Naive thymus-derived CD4-positive, alpha-beta T cell (primary cell): ENCODE data around the gene SLC52A1. TPM values are rescaled to one million over a fixed set of nuclear protein-coding genes. Genes with fewer than 3 reads are reported as not detected.
"Not testable (repeated sequence)": the region's sequence is repeated elsewhere in the genome, so short reads cannot be mapped to it uniquely, and the experiment has no call there.

Experiments used
- ATAC-seq: fragments of 150-1000 bp; cut with Tn5 transposase; 2 replicates; pipeline ENCODE4 v1.10.0; 2021; ENCODE audit warnings: mild to moderate bottlenecking, moderate library complexity
- CTCF ChIA-PET: fragments of 350-600 bp; sonication (Branson Sonifier 250); formaldehyde crosslinking; loops from one replicate; lab custom pipeline; 2021; ENCODE audit warnings: antibody characterized with exemption; lab: Charles Lee
- POLR2A ChIA-PET: fragments of 350-600 bp; sonication (Branson Sonifier 250); formaldehyde crosslinking; loops from one replicate; lab custom pipeline; 2021; ENCODE audit warnings: antibody characterized with exemption, inconsistent platforms; lab: Charles Lee
- DNase-seq, 9 donors: peaks; one replicate each; pipeline versions ENCODE4 v3.0.0 to v3.0.0-alpha.2; 2020 to 2022; ENCODE audit warnings: mixed read lengths in 1 of 9
- H3K27ac ChIP-seq: one replicate; pipeline ENCODE4 v1.7.0; 2013; ENCODE audit warnings: mild to moderate bottlenecking, low read depth, low read length, moderate library complexity
- H3K27me3 ChIP-seq, 2 donors: one replicate each; pipeline ENCODE4 v1.7.0; 2013; ENCODE audit warnings: low read length in 2 of 2, mild to moderate bottlenecking in 2 of 2, moderate library complexity in 2 of 2; ENCODE audit not compliant: control insufficient read depth in 2 of 2, insufficient read depth in 2 of 2
- H3K36me3 ChIP-seq, 3 experiments: 1 replicate in 2 of 3; 2 replicates in 1 of 3; pipeline ENCODE4 v1.7.0; 2013; ENCODE audit warnings: low read length in 3 of 3, mild to moderate bottlenecking in 3 of 3, moderate library complexity in 1 of 3; ENCODE audit not compliant: insufficient read depth in 3 of 3, control insufficient read depth in 2 of 3
- H3K4me1 ChIP-seq, 2 donors: one replicate each; pipeline ENCODE4 v1.7.0; 2013; ENCODE audit warnings: low read length in 2 of 2, mild to moderate bottlenecking in 2 of 2, moderate library complexity in 1 of 2; ENCODE audit not compliant: control insufficient read depth in 2 of 2, insufficient read depth in 2 of 2
- H3K4me3 ChIP-seq: 2 replicates; pipeline ENCODE4 v1.7.0; 2013; ENCODE audit warnings: mild to moderate bottlenecking, low read length
- H3K9me3 ChIP-seq, 3 experiments: 1 replicate in 2 of 3; 2 replicates in 1 of 3; pipeline ENCODE4 v1.7.0; 2013; ENCODE audit warnings: low read length in 3 of 3; ENCODE audit not compliant: control insufficient read depth in 2 of 3
- H3K27ac Mint-ChIP-seq, 9 donors: one replicate each; pipeline ENCODE4 v1.8.0; 2020 to 2022; ENCODE audit warnings: mixed read lengths in 9 of 9, mild to moderate bottlenecking in 8 of 9, moderate library complexity in 5 of 9, inconsistent platforms in 2 of 9
- H3K27me3 Mint-ChIP-seq, 5 donors: one replicate each; pipeline ENCODE4 v1.8.0; 2021 to 2022; ENCODE audit warnings: mixed read lengths in 5 of 5, mild to moderate bottlenecking in 1 of 5
- H3K36me3 Mint-ChIP-seq, 5 donors: one replicate each; pipeline ENCODE4 v1.8.0; 2020 to 2022; ENCODE audit warnings: mixed read lengths in 5 of 5, mild to moderate bottlenecking in 3 of 5, inconsistent platforms in 1 of 5
- H3K4me1 Mint-ChIP-seq, 7 donors: one replicate each; pipeline ENCODE4 v1.8.0; 2020 to 2022; ENCODE audit warnings: mixed read lengths in 7 of 7, mild to moderate bottlenecking in 3 of 7, inconsistent platforms in 1 of 7
- H3K4me3 Mint-ChIP-seq, 10 donors: one replicate each; pipeline ENCODE4 v1.8.0; 2020 to 2022; ENCODE audit warnings: mild to moderate bottlenecking in 10 of 10, mixed read lengths in 10 of 10, moderate library complexity in 6 of 10, inconsistent platforms in 2 of 10
- H3K9me3 Mint-ChIP-seq, 11 donors: one replicate each; pipeline ENCODE4 v1.8.0; 2020 to 2022; ENCODE audit warnings: mixed read lengths in 11 of 11, mild to moderate bottlenecking in 4 of 11, inconsistent platforms in 1 of 11, moderate library complexity in 1 of 11
- intact Hi-C, 2 donors: fragments of 100-400 bp; cut with micrococcal nuclease; formaldehyde crosslinking; loops; one replicate each; pipeline ENCODE4 v1.15.1; 2023
- polyA plus RNA-seq, 2 donors: library from polyadenylated mRNA; unstranded; fragments of 300-500 nt; fragmentation: Illumina TruSeq; gene quantifications; one replicate each; pipeline ENCODE4 v1.2.3, GENCODE V29; 2021
- total RNA-seq, 6 experiments: library from RNA in 5 of 6; stranded (reverse) in 5 of 6; gene quantifications; 1 replicate in 5 of 6; 2 replicates in 1 of 6; pipeline ENCODE4 v1.2.3 and lab custom pipeline; 2021 to 2026

SLC52A1 gene
- total and polyA plus RNA-seq, 7 experiments from 2014 or later, result 0.14 to 0.44 (median 0.19) TPM; not detected in 2

GRCh38 chr17:5075472-5075871 is 40.2 kb upstream of the SLC52A1 start:
- H3K4me3 ChIP-seq, H3K36me3 ChIP-seq, H3K27ac ChIP-seq, ATAC-seq, H3K9me3 ChIP-seq, CTCF ChIA-PET, H3K27me3 Mint-ChIP-seq, H3K27ac Mint-ChIP-seq, H3K9me3 Mint-ChIP-seq, H3K27me3 ChIP-seq, DNase-seq, POLR2A ChIA-PET: not testable (repeated sequence)
- H3K4me1 ChIP-seq, result peaks cover 13 to 15% of the 10 kb centered on the region in 2 donors
- Mint-ChIP-seq H3K36me3 (peaks cover 0 to 19% (median 0%) of the 10 kb centered on the region in 5 donors), H3K4me1 (peaks cover 12 to 25% (median 24%) of the 10 kb centered on the region in 7 donors), H3K4me3 (peak overlapping the region in 1 of 10 donors; percentile 16)
- intact Hi-C loops, result loop anchor here in 1 of 2 donors (10.0 kb wide), 1 partner anchor 521 kb away; the partner anchor contains the start of gene MYBBP1A

DNA sequence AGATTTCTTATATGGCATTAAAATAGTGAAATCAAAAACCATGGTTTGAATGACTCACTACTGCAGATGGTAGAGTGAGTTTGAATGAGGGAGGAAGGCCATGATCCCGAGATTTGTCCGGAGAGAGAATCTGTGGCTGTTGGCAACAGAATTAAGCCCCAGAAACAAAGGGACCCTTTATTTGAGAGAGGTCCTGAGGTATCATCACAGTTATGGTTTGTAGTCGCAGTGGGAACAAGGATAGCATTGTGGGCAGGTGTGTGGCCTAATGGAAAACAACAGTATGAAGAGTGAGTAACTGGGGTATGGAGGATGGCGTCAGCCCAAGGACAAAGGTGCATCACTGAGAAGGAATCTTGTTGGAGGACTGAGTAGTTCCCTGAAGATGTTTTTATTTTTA is 34.5 kb upstream of the SLC52A1 start:
- peaks cover 0 to 2% (median 0%) of the 10 kb centered on the region in 5 donors for H3K27me3 Mint-ChIP-seq
- peaks cover 0 to 2% (median 0%) of the 10 kb centered on the region in 7 donors for H3K4me1 Mint-ChIP-seq
- Histone ChIP-seq H3K9me3 (no peaks in the 10 kb centered on the region), H3K36me3 (no peaks in the 10 kb centered on the region), H3K27me3 (no peaks in the 10 kb centered on the region), H3K27ac (no peak overlapping the region), H3K4me3 (no peak overlapping the region), H3K4me1 (no peaks in the 10 kb centered on the region)
- peaks cover 0 to 7% (median 0%) of the 10 kb centered on the region in 5 donors for H3K36me3 Mint-ChIP-seq
- CTCF ChIA-PET, result no interaction called here
- no peaks in the 10 kb centered on the region for H3K9me3 Mint-ChIP-seq
- no peak overlapping the region for H3K4me3 Mint-ChIP-seq
- DNase-seq, result no peak
- H3K27ac Mint-ChIP-seq, result no peak overlapping the region
- no peak for ATAC-seq
- intact Hi-C loops, result loop anchor here in 1 of 2 donors (10.0 kb wide), 1 partner anchor 515 kb away; the partner anchor contains the start of gene MYBBP1A
- POLR2A ChIA-PET, result no interaction called here

DNA sequence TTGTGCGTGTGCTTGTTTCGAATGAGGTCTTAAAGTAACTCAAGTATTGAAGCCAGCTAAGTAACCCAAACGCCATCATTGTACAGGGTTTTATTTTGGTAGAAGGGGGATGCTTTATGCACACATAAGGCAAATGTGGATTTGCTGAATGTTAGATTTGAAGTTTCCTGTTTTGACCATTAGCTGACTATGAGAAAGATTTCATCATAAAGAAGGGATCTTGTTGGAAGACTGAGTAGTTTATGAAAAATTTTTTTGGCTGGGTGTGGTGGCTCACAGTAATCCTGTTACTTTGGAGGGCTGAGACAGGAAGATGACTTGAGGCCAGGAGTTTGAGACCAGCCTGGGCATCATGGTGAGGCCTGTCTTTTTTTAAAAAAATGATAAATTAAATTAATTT is 33.0 kb upstream of the SLC52A1 start:
- Mint-ChIP-seq H3K4me3 (no peak overlapping the region), H3K4me1 (peaks cover 0 to 2% (median 1%) of the 10 kb centered on the region in 7 donors), H3K9me3 (no peaks in the 10 kb centered on the region), H3K27ac (peak overlapping the region in 1 of 9 donors; percentile 44), H3K36me3 (peaks cover 0 to 7% (median 0%) of the 10 kb centered on the region in 5 donors), H3K27me3 (no peaks in the 10 kb centered on the region)
- Histone ChIP-seq H3K9me3 (no peaks in the 10 kb centered on the region), H3K27me3 (no peaks in the 10 kb centered on the region), H3K4me1 (no peaks in the 10 kb centered on the region), H3K36me3 (no peaks in the 10 kb centered on the region), H3K4me3 (no peak overlapping the region), H3K27ac (no peak overlapping the region)
- CTCF ChIA-PET, result interaction anchor here (1.2 kb wide), 1 partner anchor 38 kb away, joined by 3 read pairs; no protein-coding TSS in a partner anchor
- no peak for ATAC-seq
- DNase-seq, result no peak
- intact Hi-C loops, result no loop called here
- POLR2A ChIA-PET, result interaction anchor here (1.3 kb wide), 1 partner anchor 21 kb away, joined by 3 read pairs; no protein-coding TSS in a partner anchor

GRCh38 chr17:5065227-5065744 is 30.1 kb upstream of the SLC52A1 start:
- peaks cover 0 to 10% (median 7%) of the 10 kb centered on the region in 7 donors for H3K4me1 Mint-ChIP-seq
- ATAC-seq (no peak), DNase-seq (no peak)
- Histone ChIP-seq H3K4me1 (peaks cover 0 to 2% of the 10 kb centered on the region in 2 donors), H3K27ac (no peak overlapping the region), H3K27me3 (no peaks in the 10 kb centered on the region), H3K36me3 (no peaks in the 10 kb centered on the region), H3K4me3 (no peak overlapping the region), H3K9me3 (no peaks in the 10 kb centered on the region)
- CTCF ChIA-PET, result no interaction called here
- POLR2A ChIA-PET, result no interaction called here
- H3K27ac Mint-ChIP-seq, result no peak overlapping the region
- peaks cover 0 to 7% (median 0%) of the 10 kb centered on the region in 5 donors for H3K36me3 Mint-ChIP-seq
- intact Hi-C loops, result no loop called here
- H3K27me3 Mint-ChIP-seq, result no peaks in the 10 kb centered on the region
- no peak overlapping the region for H3K4me3 Mint-ChIP-seq
- no peaks in the 10 kb centered on the region for H3K9me3 Mint-ChIP-seq

DNA sequence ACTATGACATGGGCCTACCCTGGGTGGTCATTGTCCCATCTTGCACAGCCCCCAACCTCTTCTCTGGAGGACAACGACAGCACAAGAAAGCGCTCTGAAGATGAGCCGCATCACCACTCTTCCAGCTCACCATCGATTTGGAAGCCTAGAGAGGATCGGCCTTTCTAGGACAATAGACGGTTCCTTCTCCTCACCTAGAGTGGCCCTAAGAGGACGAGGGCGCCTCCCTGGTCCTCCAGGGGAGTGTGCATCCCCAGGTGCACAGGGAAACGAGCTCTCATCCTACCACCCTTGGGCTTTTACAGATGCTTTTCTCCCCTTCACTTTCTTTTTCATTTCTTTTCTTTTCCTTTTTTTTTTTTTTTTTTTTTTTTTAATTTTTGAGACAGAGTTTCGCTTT is 20.3 kb upstream of the SLC52A1 start:
- Histone ChIP-seq H3K36me3 (no peaks in the 10 kb centered on the region), H3K27me3 (no peaks in the 10 kb centered on the region), H3K9me3 (no peaks in the 10 kb centered on the region), H3K4me3 (no peak overlapping the region), H3K4me1 (peaks cover 0 to 4% of the 10 kb centered on the region in 2 donors), H3K27ac (no peak overlapping the region)
- H3K36me3 Mint-ChIP-seq, result peaks cover 0 to 10% (median 6%) of the 10 kb centered on the region in 5 donors
- CTCF ChIA-PET, result no interaction called here
- H3K4me3 Mint-ChIP-seq, result no peak overlapping the region
- H3K27ac Mint-ChIP-seq, result peak overlapping the region in 1 of 9 donors; percentile 20
- H3K27me3 Mint-ChIP-seq, result no peaks in the 10 kb centered on the region
- peaks cover 0 to 2% (median 0%) of the 10 kb centered on the region in 11 donors for H3K9me3 Mint-ChIP-seq
- intact Hi-C loops, result no loop called here
- DNase-seq (no peak), ATAC-seq (no peak)
- H3K4me1 Mint-ChIP-seq, result peaks cover 0 to 1% (median 0%) of the 10 kb centered on the region in 7 donors
- POLR2A ChIA-PET, result no interaction called here

GRCh38 chr17:5050278-5050677 is 15.1 kb upstream of the SLC52A1 start:
- H3K4me3 Mint-ChIP-seq, result no peak overlapping the region
- no peaks in the 10 kb centered on the region for H3K9me3 ChIP-seq
- H3K36me3 Mint-ChIP-seq, result peaks cover 0 to 27% (median 4%) of the 10 kb centered on the region in 5 donors
- H3K27me3 ChIP-seq, result no peaks in the 10 kb centered on the region
- H3K27ac ChIP-seq, result no peak overlapping the region
- H3K9me3 Mint-ChIP-seq, result peaks cover 0 to 1% (median 0%) of the 10 kb centered on the region in 11 donors
- ChIA-PET CTCF (interaction anchor here (0.6 to 6.0 kb wide), 5 partner anchors 11 to 59 kb away, joined by 3 to 49 read pairs (median 4); no protein-coding TSS in a partner anchor), POLR2A (interaction anchor here (0.6 to 2.5 kb wide), 10 partner anchors 10 to 194 kb away, joined by 3 to 18 read pairs (median 3); partner anchors contain the start of genes CAMTA2, PFN1, RNF167 and SLC25A11)
- ATAC-seq, result no peak
- H3K27ac Mint-ChIP-seq, result peak overlapping the region in 8 of 9 donors; percentile 72 to 99 (median 94)
- no peak for DNase-seq
- peaks cover 7 to 49% (median 38%) of the 10 kb centered on the region in 7 donors for H3K4me1 Mint-ChIP-seq
- no peaks in the 10 kb centered on the region for H3K36me3 ChIP-seq
- peaks cover 35 to 46% of the 10 kb centered on the region in 2 donors for H3K4me1 ChIP-seq
- no peaks in the 10 kb centered on the region for H3K27me3 Mint-ChIP-seq
- intact Hi-C loops, result no loop called here
- no peak overlapping the region for H3K4me3 ChIP-seq
